Colonic mucosa (tissue), 4 donors: ENCODE results near the gene CAPN5. TPM values are rescaled to one million over a fixed set of nuclear protein-coding genes. Genes with fewer than 3 reads are reported as not detected.

Experiments used
- DNase-seq: peaks from one replicate; pipeline ENCODE4 v3.0.0-alpha.2; 2020
- H3K27ac ChIP-seq: fragments of 200-600 bp; one replicate; pipeline ENCODE4 v1.8.0; 2021
- H3K27me3 ChIP-seq: fragments of 200-600 bp; one replicate; pipeline ENCODE4 v1.8.0; 2021
- H3K36me3 ChIP-seq: fragments of 200-600 bp; one replicate; pipeline ENCODE4 v1.8.0; 2021
- H3K4me1 ChIP-seq: fragments of 200-600 bp; one replicate; pipeline ENCODE4 v1.8.0; 2021; ENCODE audit warnings: mild to moderate bottlenecking
- H3K4me3 ChIP-seq: fragments of 200-600 bp; one replicate; pipeline ENCODE4 v1.8.0; 2021
- H3K9ac ChIP-seq, 2 donors: one replicate each; pipeline ENCODE4 v1.7.0; 2013; ENCODE audit warnings: control low read depth in 2 of 2, low read depth in 2 of 2, low read length in 2 of 2
- H3K9me3 ChIP-seq: fragments of 200-600 bp; one replicate; pipeline ENCODE4 v1.8.0; 2021
- intact Hi-C: fragments of 100-400 bp; cut with DNase I; formaldehyde crosslinking; loops from one replicate; pipeline ENCODE4 v1.14.1; 2022
- total RNA-seq, 2 donors: library from RNA; stranded (reverse); fragmentation: NEBNext Ultra II Directional in 1 of 2; extraction: Animal tissue kit (Norgen Biotek cat#: 25700) in 1 of 2; gene quantifications; one replicate each; pipeline ENCODE4 v1.2.1, GENCODE V29; 2021
- TF ChIP-seq, protein P1 (sequence below): fragments of 200-600 bp; IDR thresholded peaks from one replicate; pipeline ENCODE4 v1.8.0; 2022; ENCODE audit warnings: antibody characterized with exemption, mild to moderate bottlenecking
- donor health status: healthy.
- donor health status: DM: no; HTN: no; CAD: no.
- donor health status: DM: no; HTN: no; CAD: no.

The CAPN5 gene
- total RNA-seq, 2 donors from 2014 or later: 258 to 267 TPM

DNA sequence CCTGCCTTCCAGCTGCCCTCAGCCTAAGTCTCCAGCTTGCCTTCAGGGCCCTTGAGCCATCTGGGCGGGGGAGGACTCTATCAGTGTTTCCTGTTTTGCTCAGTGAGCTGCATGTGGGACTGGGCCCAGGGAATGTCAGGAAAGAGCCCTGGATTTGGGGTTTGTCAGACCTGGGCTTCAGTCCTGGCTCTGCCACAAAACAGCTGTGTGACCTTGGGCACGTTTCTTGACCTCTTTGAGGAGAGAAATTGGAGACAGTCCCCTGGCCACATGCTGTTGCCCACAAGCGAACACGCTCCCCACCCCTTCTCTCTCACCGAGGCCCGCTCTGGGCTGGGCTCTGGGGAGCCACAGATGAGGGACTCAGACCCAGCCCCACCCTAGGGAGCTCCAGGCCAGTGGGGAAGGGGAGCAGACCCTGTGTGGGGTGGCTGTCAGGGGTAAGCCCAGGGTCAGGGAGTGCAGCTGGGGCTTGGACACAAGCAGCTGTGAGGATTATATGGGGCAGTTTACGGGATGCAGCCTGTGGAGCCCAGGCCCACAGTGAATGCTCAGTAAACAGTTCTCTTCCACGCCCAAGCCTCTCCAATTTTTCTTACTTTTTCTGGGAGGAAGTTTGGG, 73.6 kb downstream of the CAPN5 start:
- intact Hi-C loops: no loop called here
- H3K4me3 ChIP-seq: no peak overlapping the region
- no peaks in the 10 kb centered on the region for H3K9me3 ChIP-seq
- H3K9ac ChIP-seq: peak overlapping the region in 1 of 2 donors; percentile 31
- H3K27ac ChIP-seq: peak overlapping the region; percentile 43
- peaks cover 3% of the 10 kb centered on the region for H3K4me1 ChIP-seq
- H3K27me3 ChIP-seq: no peaks in the 10 kb centered on the region
- TF ChIP-seq, protein P1, sequence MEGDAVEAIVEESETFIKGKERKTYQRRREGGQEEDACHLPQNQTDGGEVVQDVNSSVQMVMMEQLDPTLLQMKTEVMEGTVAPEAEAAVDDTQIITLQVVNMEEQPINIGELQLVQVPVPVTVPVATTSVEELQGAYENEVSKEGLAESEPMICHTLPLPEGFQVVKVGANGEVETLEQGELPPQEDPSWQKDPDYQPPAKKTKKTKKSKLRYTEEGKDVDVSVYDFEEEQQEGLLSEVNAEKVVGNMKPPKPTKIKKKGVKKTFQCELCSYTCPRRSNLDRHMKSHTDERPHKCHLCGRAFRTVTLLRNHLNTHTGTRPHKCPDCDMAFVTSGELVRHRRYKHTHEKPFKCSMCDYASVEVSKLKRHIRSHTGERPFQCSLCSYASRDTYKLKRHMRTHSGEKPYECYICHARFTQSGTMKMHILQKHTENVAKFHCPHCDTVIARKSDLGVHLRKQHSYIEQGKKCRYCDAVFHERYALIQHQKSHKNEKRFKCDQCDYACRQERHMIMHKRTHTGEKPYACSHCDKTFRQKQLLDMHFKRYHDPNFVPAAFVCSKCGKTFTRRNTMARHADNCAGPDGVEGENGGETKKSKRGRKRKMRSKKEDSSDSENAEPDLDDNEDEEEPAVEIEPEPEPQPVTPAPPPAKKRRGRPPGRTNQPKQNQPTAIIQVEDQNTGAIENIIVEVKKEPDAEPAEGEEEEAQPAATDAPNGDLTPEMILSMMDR: no peak
- no peak for DNase-seq
- H3K36me3 ChIP-seq: no peaks in the 10 kb centered on the region

DNA sequence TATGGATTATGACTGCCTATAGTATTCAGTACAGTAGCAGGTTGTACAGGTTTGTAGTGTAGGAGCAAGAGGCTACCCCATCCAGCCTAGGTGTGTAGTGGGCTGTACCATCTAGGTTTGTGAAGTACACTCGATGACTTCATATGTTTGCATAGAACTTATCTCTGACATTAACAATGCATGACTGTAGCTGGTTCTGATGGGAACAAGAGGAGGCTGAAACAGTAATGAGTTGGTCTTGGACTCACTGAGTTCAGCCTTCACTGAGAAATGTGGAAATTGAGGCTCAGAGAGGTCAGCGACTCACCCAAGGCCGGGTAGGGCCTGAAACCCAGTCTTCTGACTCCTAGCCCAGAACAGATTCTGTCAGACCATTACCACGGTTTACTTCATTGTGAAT, 74.3 kb downstream of the CAPN5 start:
- H3K27ac ChIP-seq: peak overlapping the region; percentile 43
- H3K36me3 ChIP-seq: no peaks in the 10 kb centered on the region
- H3K9me3 ChIP-seq: no peaks in the 10 kb centered on the region
- H3K27me3 ChIP-seq: no peaks in the 10 kb centered on the region
- no peak for DNase-seq
- intact Hi-C loops: no loop called here
- no peak overlapping the region for H3K4me3 ChIP-seq
- TF ChIP-seq, protein P1: no peak
- H3K4me1 ChIP-seq: peaks cover 4% of the 10 kb centered on the region
- peak overlapping the region in 1 of 2 donors; percentile 31 for H3K9ac ChIP-seq

DNA sequence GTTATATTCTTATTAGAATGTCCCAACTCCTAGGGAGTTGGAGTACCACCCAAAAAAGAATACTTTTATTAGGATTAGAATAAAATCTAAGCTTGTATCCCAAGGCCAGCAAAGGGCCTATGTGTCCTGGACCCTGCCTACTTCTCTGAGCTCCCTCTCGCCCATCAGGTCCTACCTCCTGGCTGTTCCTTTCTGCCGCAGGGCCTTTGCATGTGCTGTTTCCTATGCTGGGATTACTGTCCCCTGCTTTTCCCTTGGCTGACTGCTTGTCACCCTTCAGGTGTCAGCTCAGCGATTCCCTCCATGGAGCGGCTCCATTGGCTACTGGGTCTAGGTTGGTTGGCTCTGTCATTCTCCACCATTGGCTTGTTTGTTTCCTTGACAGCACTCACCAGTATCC, 74.7 kb downstream of the CAPN5 start:
- H3K4me3 ChIP-seq: no peak overlapping the region
- H3K27me3 ChIP-seq: no peaks in the 10 kb centered on the region
- H3K9me3 ChIP-seq: no peaks in the 10 kb centered on the region
- no peak overlapping the region for H3K9ac ChIP-seq
- intact Hi-C loops: no loop called here
- H3K4me1 ChIP-seq: peaks cover 4% of the 10 kb centered on the region
- no peak overlapping the region for H3K27ac ChIP-seq
- H3K36me3 ChIP-seq: no peaks in the 10 kb centered on the region
- DNase-seq: no peak
- TF ChIP-seq, protein P1: no peak

DNA sequence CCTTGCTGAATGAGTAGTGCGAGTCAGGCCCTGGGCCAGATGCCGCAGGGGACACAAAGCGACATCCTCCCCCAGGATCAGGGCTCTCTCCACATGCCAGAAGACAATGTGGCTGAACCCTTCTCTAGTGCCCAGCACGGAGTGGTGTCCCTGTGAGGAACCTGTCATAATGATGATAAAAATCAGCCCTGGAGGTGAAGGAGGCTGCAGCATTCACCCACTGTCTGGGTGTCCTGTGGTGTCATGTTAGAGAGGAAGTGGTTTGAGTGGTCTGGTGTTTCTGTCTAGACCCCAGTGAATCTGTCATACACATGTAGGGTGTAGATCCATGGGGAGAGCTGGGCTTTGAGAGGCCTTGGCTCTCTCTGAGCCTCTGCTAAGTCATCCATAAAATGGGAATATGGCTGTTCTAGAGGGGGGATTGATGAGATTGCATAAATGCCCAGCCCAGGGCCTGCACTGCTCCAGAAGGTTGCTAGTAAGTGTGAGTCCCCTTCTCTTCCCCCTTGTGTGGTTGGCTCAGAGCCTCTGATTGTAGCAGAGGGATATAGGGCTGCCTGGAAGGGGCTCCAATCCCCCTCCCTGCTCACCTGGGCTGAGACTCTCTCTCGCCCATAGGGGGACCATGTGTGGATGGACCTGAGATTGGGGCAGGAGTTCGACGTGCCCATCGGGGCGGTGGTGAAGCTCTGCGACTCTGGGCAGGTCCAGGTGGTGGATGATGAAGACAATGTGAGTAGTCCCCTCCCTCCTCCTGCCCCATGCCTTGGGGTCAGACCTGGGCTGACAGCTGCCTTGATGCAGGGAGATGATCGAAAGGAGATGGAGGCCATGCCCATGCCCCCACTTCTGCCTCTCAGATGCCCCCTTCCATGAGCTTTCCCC, 75.6 kb downstream of the CAPN5 start:
- Histone ChIP-seq H3K9ac (no peak overlapping the region), H3K27ac (no peak overlapping the region), H3K4me1 (peaks cover 4% of the 10 kb centered on the region), H3K36me3 (no peaks in the 10 kb centered on the region), H3K9me3 (no peaks in the 10 kb centered on the region), H3K27me3 (no peaks in the 10 kb centered on the region), H3K4me3 (no peak overlapping the region)
- TF ChIP-seq, protein P1: no peak
- intact Hi-C loops: no loop called here
- no peak for DNase-seq

DNA sequence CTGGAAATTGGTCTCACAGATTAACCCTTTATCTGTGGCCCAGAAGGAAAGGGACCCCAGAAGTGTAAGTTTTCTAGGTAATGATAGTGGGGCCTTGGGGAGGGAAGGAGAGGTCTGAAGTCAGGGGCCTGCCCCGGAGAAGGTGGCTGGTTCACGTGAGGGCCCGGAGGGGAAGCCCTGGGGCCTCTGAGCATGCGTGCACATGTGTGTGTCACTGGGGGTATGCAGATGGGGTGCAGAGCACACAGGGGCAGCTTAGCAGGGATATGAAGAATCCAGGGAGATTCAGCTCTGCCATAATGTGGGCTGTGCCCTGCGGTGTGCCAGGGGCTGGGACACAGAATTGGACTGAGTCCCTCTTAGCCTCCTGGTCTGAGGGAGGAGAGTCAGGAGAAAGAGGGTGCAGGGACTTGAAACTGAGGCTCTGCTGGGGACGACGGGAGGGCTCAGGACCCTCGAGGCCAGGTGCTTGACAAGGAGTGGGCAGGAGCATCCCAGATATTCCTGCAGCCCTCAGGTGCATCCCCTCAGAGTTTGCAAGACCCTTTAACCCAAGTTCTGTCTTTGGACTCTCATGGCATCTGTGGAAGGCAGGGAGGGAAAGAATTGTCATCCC, 76.7 kb downstream of the CAPN5 start:
- H3K9ac ChIP-seq: no peak overlapping the region
- H3K4me1 ChIP-seq: peaks cover 4% of the 10 kb centered on the region
- TF ChIP-seq, protein P1: no peak
- H3K9me3 ChIP-seq: no peaks in the 10 kb centered on the region
- H3K27me3 ChIP-seq: no peaks in the 10 kb centered on the region
- DNase-seq: no peak
- H3K36me3 ChIP-seq: no peaks in the 10 kb centered on the region
- intact Hi-C loops: no loop called here
- H3K27ac ChIP-seq: no peak overlapping the region
- H3K4me3 ChIP-seq: no peak overlapping the region
